HCT116 (cell line): ENCODE results near the gene TNIK. TPM values are rescaled to one million over a fixed set of nuclear protein-coding genes. Genes with fewer than 3 reads are reported as not detected.
A peak's percentile ranks its signal among the peaks of the same experiment; 100 is the strongest.

Experiments used
- ATAC-seq: fragments of 200-7000 bp; cut with Tn5 transposase; 2 replicates; pipeline ENCODE4 v1.9.1; 2020; ENCODE audit warnings: mild to moderate bottlenecking, moderate library complexity
- BruUV-seq: library from RNA; stranded (reverse); fragments of 400-500 nt; replicated peaks from 2 replicates; lab custom pipeline; 2021; lab: Mats Ljungman, UMichigan
- CTCF ChIA-PET: fragments of 300-600 bp; sonication (Branson Sonifier 250); formaldehyde crosslinking; loops from one replicate; lab custom pipeline; 2021; ENCODE audit warnings: antibody characterized with exemption; lab: Charles Lee
- POLR2A ChIA-PET: fragments of 300-600, 350-600 bp; sonication (Branson Sonifier 250); formaldehyde crosslinking; loops from one replicate; lab custom pipeline; 2021; ENCODE audit warnings: antibody characterized with exemption; lab: Charles Lee
- RAD21 ChIA-PET, 2 experiments: fragments of 300-600 bp; sonication (Branson Sonifier 250); formaldehyde crosslinking; loops; one replicate each; lab custom pipeline; 2023; ENCODE audit warnings: low total read pairs in 2 of 2; ENCODE audit not compliant: uncharacterized antibody in 2 of 2, unreplicated experiment in 2 of 2, low non-redundant PET in 1 of 2; lab: Charles Lee
- DNase-seq: peaks from one replicate; pipeline ENCODE4 v3.0.0-alpha.2; 2010; ENCODE audit warnings: low read depth, low spot score
- H2AFZ ChIP-seq: fragments of 200-600 bp; shearing (Covaris generic), sonication (generic); 2 replicates; pipeline ENCODE4 v1.6.1; 2017; ENCODE audit warnings: low read depth, mixed run types, mixed read lengths, antibody characterized with exemption, low read length; ENCODE audit not compliant: poor library complexity, severe bottlenecking
- H3K27ac ChIP-seq: 2 replicates; pipeline ENCODE4 v1.5.1; 2012; ENCODE audit warnings: low read depth, low read length
- H3K27me3 ChIP-seq: fragments of 200-600 bp; sonication (generic); 2 replicates; pipeline ENCODE4 v1.6.1; 2016; ENCODE audit warnings: mixed run types, low read length, mixed read lengths; ENCODE audit not compliant: insufficient read depth
- H3K36me3 ChIP-seq, 2 experiments: fragments of 200-500 bp in 1 of 2; fragments of 200-600 bp in 1 of 2; sonication (Bioruptor generic) in 1 of 2; sonication (generic) in 1 of 2; 2 replicates each; pipeline versions ENCODE4 v1.5.1 to v1.6.1; 2014 to 2016; ENCODE audit warnings: low read length in 2 of 2, inconsistent platforms in 1 of 2, mixed read lengths in 1 of 2, mixed run types in 1 of 2; ENCODE audit not compliant: insufficient read depth in 2 of 2, control insufficient read depth in 1 of 2
- H3K4me1 ChIP-seq, 2 experiments: fragments of 200-600 bp in 1 of 2; sonication (generic) in 1 of 2; 2 replicates each; pipeline versions ENCODE4 v1.5.1 to v1.6.1; 2012 to 2017; ENCODE audit warnings: low read length in 2 of 2, inconsistent platforms in 1 of 2, mild to moderate bottlenecking in 1 of 2, mixed read lengths in 1 of 2, mixed run types in 1 of 2, moderate library complexity in 1 of 2; ENCODE audit not compliant: insufficient read depth in 2 of 2, control insufficient read depth in 1 of 2
- H3K4me2 ChIP-seq: fragments of 200-600 bp; sonication (generic); 2 replicates; pipeline ENCODE4 v1.6.1; 2017; ENCODE audit warnings: mixed run types, low read length, mixed read lengths
- H3K4me3 ChIP-seq, 2 experiments: fragments of 200-600 bp in 1 of 2; sonication (generic) in 1 of 2; replicated peaks in 1 of 2; 2 replicates each; pipeline ENCODE4 v1.5.1; 2011 to 2016; ENCODE audit warnings: low read length in 2 of 2, control low read depth in 1 of 2, low read depth in 1 of 2, mild to moderate bottlenecking in 1 of 2, mixed read lengths in 1 of 2, mixed run types in 1 of 2
- H3K79me2 ChIP-seq: fragments of 200-600 bp; sonication (generic); 2 replicates; pipeline ENCODE4 v1.6.1; 2017; ENCODE audit warnings: mild to moderate bottlenecking, mixed run types, low read length, moderate library complexity, mixed read lengths; ENCODE audit not compliant: insufficient read depth
- H3K9ac ChIP-seq: fragments of 200-600 bp; sonication (generic); 2 replicates; pipeline ENCODE4 v1.6.1; 2016; ENCODE audit warnings: low read length, mixed read lengths
- H3K9me2 ChIP-seq: fragments of 200-600 bp; sonication (generic), shearing (Covaris generic); 2 replicates; pipeline ENCODE4 v1.6.1; 2017; ENCODE audit warnings: mixed run types, mild to moderate bottlenecking, moderate library complexity; ENCODE audit not compliant: insufficient read depth
- H3K9me3 ChIP-seq, 2 experiments: fragments of 200-500 bp in 1 of 2; fragments of 200-600 bp in 1 of 2; sonication (Bioruptor generic) in 1 of 2; sonication (generic) in 1 of 2; 2 replicates each; pipeline ENCODE4 v1.6.1; 2014 to 2017; ENCODE audit warnings: low read length in 2 of 2, mixed read lengths in 2 of 2, inconsistent platforms in 1 of 2, low read depth in 1 of 2, mild to moderate bottlenecking in 1 of 2, mixed run types in 1 of 2, moderate library complexity in 1 of 2; ENCODE audit not compliant: control insufficient read depth in 1 of 2, insufficient read depth in 1 of 2
- H4K20me1 ChIP-seq: fragments of 200-600 bp; sonication (generic), shearing (Covaris generic); 2 replicates; pipeline ENCODE4 v1.6.1; 2017; ENCODE audit warnings: mixed run types, mild to moderate bottlenecking, moderate library complexity; ENCODE audit not compliant: insufficient read depth
- ATF3 ChIP-seq: IDR thresholded peaks from 2 replicates; pipeline ENCODE4 v1.6.1; 2012
- CBX3 ChIP-seq: IDR thresholded peaks from 2 replicates; pipeline ENCODE4 v1.6.1; 2012; ENCODE audit warnings: low read depth
- CEBPB ChIP-seq: IDR thresholded peaks from 2 replicates; pipeline ENCODE4 v1.6.1; 2012; ENCODE audit warnings: low read depth
- ELF1 ChIP-seq: IDR thresholded peaks from 2 replicates; pipeline ENCODE4 v1.6.1; 2012; ENCODE audit warnings: low read depth, borderline replicate concordance
- EZH2phosphoT487 ChIP-seq: fragments of 200-600 bp; IDR thresholded peaks from 2 replicates; pipeline ENCODE4 v1.6.1; 2018; ENCODE audit warnings: antibody characterized with exemption, borderline replicate concordance
- FOSL1 ChIP-seq: IDR thresholded peaks from 2 replicates; pipeline ENCODE4 v1.6.1; 2012; ENCODE audit warnings: low read depth
- JUND ChIP-seq: IDR thresholded peaks from 2 replicates; pipeline ENCODE4 v1.6.1; 2012
- MAX ChIP-seq: IDR thresholded peaks from 2 replicates; pipeline ENCODE4 v1.6.1; 2012
- SP1 ChIP-seq: IDR thresholded peaks from 2 replicates; pipeline ENCODE4 v1.6.1; 2012; ENCODE audit warnings: low read depth
- TCF7L2 ChIP-seq: IDR thresholded peaks from 2 replicates; pipeline ENCODE4 v1.7.0; 2011; ENCODE audit warnings: borderline replicate concordance, inconsistent platforms; ENCODE audit not compliant: insufficient read depth, insufficient read length; ENCODE audit errors: extremely low read depth
- YY1 ChIP-seq: IDR thresholded peaks from 2 replicates; pipeline ENCODE4 v1.6.1; 2011; ENCODE audit warnings: low read length, low read depth, moderate library complexity, mild to moderate bottlenecking; ENCODE audit not compliant: insufficient replicate concordance; ENCODE audit errors: extremely low read depth
- ZFX ChIP-seq: fragments of 450-650 bp; IDR thresholded peaks from 2 replicates; pipeline ENCODE4 v1.6.1; 2017
- intact Hi-C: fragments of 100-400 bp; cut with micrococcal nuclease; formaldehyde crosslinking; loops from 2 replicates; pipeline ENCODE4 v1.10.0; 2022
- total RNA-seq: library from RNA; stranded (reverse); gene quantifications from one replicate; pipeline ENCODE4 v1.2.1, GENCODE V29; 2021; ENCODE audit not compliant: unreplicated experiment
- TF ChIP-seq, protein P1 (sequence below): IDR thresholded peaks from 2 replicates; pipeline ENCODE4 v1.6.1; 2012; ENCODE audit warnings: low read depth

TNIK gene
- total RNA-seq, 1 experiment from 2014 or later: 24.1 TPM

GRCh38 chr3:171285287-171285686 is 174.9 kb downstream of the TNIK start:
- RAD21 ChIA-PET: no interaction called here
- Histone ChIP-seq H3K9me3 (no peaks in the 10 kb centered on the region), H3K27ac (no peak overlapping the region), H3K4me1 (peaks cover 17 to 21% of the 10 kb centered on the region in 2 experiments), H2AFZ (no peak overlapping the region), H3K4me3 (no peak overlapping the region), H3K79me2 (no peaks in the 10 kb centered on the region), H3K27me3 (no peaks in the 10 kb centered on the region), H4K20me1 (no peaks in the 10 kb centered on the region), H3K36me3 (no peaks in the 10 kb centered on the region), H3K9ac (no peak overlapping the region), H3K9me2 (no peaks in the 10 kb centered on the region), H3K4me2 (no peak overlapping the region)
- BruUV-seq: no TSS peak
- POLR2A ChIA-PET: no interaction called here
- no peak for ATAC-seq
- no peak for DNase-seq
- TF ChIP-seq CBX3 (no peak), YY1 (no peak), JUND (no peak), TCF7L2 (no peak)
- CTCF ChIA-PET: no interaction called here
- intact Hi-C loops: no loop called here

DNA sequence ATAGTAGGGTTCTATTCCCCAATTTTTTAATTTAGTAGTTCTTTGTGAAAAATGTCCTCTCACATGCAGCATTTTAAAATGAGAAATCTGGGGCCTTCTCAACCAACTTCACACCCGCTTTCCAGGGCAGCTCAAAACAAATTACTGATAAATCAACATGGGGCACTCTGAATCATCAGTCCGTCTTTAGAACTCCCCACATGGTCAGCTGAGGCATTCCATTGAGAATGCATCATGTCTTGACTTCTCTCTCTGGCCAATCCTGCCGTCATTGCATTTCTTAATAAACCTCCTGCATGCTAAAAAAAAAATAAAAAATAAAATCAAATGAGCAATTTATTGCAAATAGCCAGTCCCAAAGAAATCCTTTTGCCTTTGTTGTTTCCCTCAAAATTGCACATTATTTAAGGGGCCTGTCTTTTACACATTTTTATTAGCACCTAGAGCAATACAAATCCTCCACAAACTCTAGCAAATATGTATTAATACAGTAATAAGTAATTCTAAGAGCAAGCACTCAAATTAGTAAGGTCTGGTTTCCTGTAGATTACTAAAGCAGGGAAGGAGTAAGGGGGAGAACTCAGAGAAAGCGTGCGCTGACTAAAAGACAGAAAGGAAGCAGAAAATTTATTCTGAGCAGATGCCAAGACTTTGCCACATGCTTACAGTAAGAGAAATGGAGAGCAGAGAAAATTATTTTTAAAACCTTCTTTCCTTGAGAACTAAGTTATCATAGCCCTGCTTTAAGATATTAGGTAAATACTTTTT is 175.7 kb downstream of the TNIK start:
- Histone ChIP-seq H3K79me2 (no peaks in the 10 kb centered on the region), H4K20me1 (no peaks in the 10 kb centered on the region), H3K4me2 (peak overlapping the region; percentile 35; the same call in 1 of the 2 replicates), H3K4me1 (peaks cover 17 to 21% of the 10 kb centered on the region in 2 experiments), H3K27ac (peak overlapping the region; percentile 19; the same call in 1 of the 2 replicates), H3K27me3 (no peaks in the 10 kb centered on the region), H3K36me3 (no peaks in the 10 kb centered on the region), H2AFZ (no peak overlapping the region), H3K4me3 (no peak overlapping the region), H3K9ac (no peak overlapping the region), H3K9me3 (no peaks in the 10 kb centered on the region), H3K9me2 (no peaks in the 10 kb centered on the region)
- peak; percentile 91 for ATAC-seq
- no TSS peak for BruUV-seq
- intact Hi-C loops: no loop called here
- ChIA-PET CTCF (no interaction called here), POLR2A (no interaction called here), RAD21 (no interaction called here)
- DNase-seq: peak; percentile 51
- peak; percentile 58; the same call in 1 of the 2 replicates for TF ChIP-seq MAX
- TF ChIP-seq ZFX: no peak
- TF ChIP-seq SP1: no peak
- no peak for TF ChIP-seq ATF3
- peak; percentile 63 for TF ChIP-seq FOSL1
- no peak for TF ChIP-seq EZH2phosphoT487
- no peak for TF ChIP-seq CBX3
- TF ChIP-seq, protein P1, sequence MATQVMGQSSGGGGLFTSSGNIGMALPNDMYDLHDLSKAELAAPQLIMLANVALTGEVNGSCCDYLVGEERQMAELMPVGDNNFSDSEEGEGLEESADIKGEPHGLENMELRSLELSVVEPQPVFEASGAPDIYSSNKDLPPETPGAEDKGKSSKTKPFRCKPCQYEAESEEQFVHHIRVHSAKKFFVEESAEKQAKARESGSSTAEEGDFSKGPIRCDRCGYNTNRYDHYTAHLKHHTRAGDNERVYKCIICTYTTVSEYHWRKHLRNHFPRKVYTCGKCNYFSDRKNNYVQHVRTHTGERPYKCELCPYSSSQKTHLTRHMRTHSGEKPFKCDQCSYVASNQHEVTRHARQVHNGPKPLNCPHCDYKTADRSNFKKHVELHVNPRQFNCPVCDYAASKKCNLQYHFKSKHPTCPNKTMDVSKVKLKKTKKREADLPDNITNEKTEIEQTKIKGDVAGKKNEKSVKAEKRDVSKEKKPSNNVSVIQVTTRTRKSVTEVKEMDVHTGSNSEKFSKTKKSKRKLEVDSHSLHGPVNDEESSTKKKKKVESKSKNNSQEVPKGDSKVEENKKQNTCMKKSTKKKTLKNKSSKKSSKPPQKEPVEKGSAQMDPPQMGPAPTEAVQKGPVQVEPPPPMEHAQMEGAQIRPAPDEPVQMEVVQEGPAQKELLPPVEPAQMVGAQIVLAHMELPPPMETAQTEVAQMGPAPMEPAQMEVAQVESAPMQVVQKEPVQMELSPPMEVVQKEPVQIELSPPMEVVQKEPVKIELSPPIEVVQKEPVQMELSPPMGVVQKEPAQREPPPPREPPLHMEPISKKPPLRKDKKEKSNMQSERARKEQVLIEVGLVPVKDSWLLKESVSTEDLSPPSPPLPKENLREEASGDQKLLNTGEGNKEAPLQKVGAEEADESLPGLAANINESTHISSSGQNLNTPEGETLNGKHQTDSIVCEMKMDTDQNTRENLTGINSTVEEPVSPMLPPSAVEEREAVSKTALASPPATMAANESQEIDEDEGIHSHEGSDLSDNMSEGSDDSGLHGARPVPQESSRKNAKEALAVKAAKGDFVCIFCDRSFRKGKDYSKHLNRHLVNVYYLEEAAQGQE: no peak
- TF ChIP-seq YY1: peak; percentile 23
- no peak for TF ChIP-seq TCF7L2
- no peak for TF ChIP-seq ELF1
- peak; percentile 54; the same call in 1 of the 2 replicates for TF ChIP-seq JUND
- no peak for TF ChIP-seq CEBPB
